ENCODE measurements around the gene MTHFR.

- TF ChIP-seq CTCF (IDR thresholded peaks at IDR 0.05) = no peak
- no peak for TF ChIP-seq POLR2A (IDR thresholded peaks at IDR 0.05)
- TF ChIP-seq POLR2AphosphoS5 (IDR thresholded peaks at IDR 0.05) = no peak
These were observed 53.2 kb downstream of the MTHFR start for GRCh38 chr1:11752359-11753088.

All from sigmoid colon (tissue), 4 donors.